Endodermal cell (in vitro differentiated cells): ENCODE results near the gene SGCG. TPM values are rescaled to one million over a fixed set of nuclear protein-coding genes. Genes with fewer than 3 reads are reported as not detected.

Experiments
- DNase-seq: peaks from one replicate; pipeline ENCODE4 v3.0.0-alpha.2; 2017
- H3K27ac ChIP-seq: 2 replicates; pipeline ENCODE4 v1.5.1; 2013; ENCODE audit warnings: mild to moderate bottlenecking, low read depth, low read length, moderate library complexity
- H3K27me3 ChIP-seq: 2 replicates; pipeline ENCODE4 v1.6.1; 2013; ENCODE audit warnings: mild to moderate bottlenecking, low read length, moderate library complexity; ENCODE audit not compliant: insufficient read depth, control insufficient read depth, poor library complexity, severe bottlenecking
- H3K36me3 ChIP-seq: 2 replicates; pipeline ENCODE4 v1.7.0; 2013; ENCODE audit warnings: mild to moderate bottlenecking, low read length, moderate library complexity; ENCODE audit not compliant: control insufficient read depth, insufficient read depth
- H3K4me1 ChIP-seq: one replicate; pipeline ENCODE4 v1.7.0; 2013; ENCODE audit warnings: low read length; ENCODE audit not compliant: control insufficient read depth, insufficient read depth
- H3K4me3 ChIP-seq: 2 replicates; pipeline ENCODE4 v1.5.1; 2013; ENCODE audit warnings: mild to moderate bottlenecking, low read length, moderate library complexity
- H3K9ac ChIP-seq: 2 replicates; pipeline ENCODE4 v1.6.1; 2013; ENCODE audit warnings: mild to moderate bottlenecking, low read length, moderate library complexity; ENCODE audit not compliant: poor library complexity, severe bottlenecking; ENCODE audit errors: extremely low read depth
- H3K9me3 ChIP-seq: 2 replicates; pipeline ENCODE4 v1.6.1; 2013; ENCODE audit warnings: mild to moderate bottlenecking, low read length, moderate library complexity; ENCODE audit not compliant: control insufficient read depth
- H3K27ac Mint-ChIP-seq: 2 replicates; pipeline ENCODE4 v1.8.0; 2020; ENCODE audit warnings: mixed read lengths
- H3K27me3 Mint-ChIP-seq: 2 replicates; pipeline ENCODE4 v1.8.0; 2021; ENCODE audit warnings: mild to moderate bottlenecking, mixed read lengths; ENCODE audit not compliant: insufficient read depth
- H3K36me3 Mint-ChIP-seq: 2 replicates; pipeline ENCODE4 v1.8.0; 2020; ENCODE audit warnings: low read depth, mixed read lengths
- H3K4me1 Mint-ChIP-seq: 2 replicates; pipeline ENCODE4 v1.8.0; 2020; ENCODE audit warnings: mixed read lengths
- H3K4me3 Mint-ChIP-seq: 2 replicates; pipeline ENCODE4 v1.8.0; 2020; ENCODE audit warnings: mild to moderate bottlenecking, moderate library complexity, mixed read lengths
- H3K9me3 Mint-ChIP-seq: 2 replicates; pipeline ENCODE4 v1.8.0; 2020; ENCODE audit warnings: mild to moderate bottlenecking, mixed read lengths
- WGBS, 2 experiments: methylation state at CpG; one replicate each; pipeline versions ENCODE4 v1.1.5 to v1.1.7; 2013; ENCODE audit warnings: missing lambda C conversion rate in 2 of 2, mixed read lengths in 1 of 2; ENCODE audit not compliant: insufficient coverage in 1 of 2, insufficient read length in 1 of 2; 5-methylcytosine and 5-hydroxymethylcytosine counted together
- total RNA-seq, 2 donors: library from RNA; stranded (reverse); fragmentation: NEBNext Ultra II Directional in 1 of 2; extraction: Animal tissue kit (Norgen Biotek cat#: 25700) in 1 of 2; gene quantifications; 2 replicates in 1 of 2; 3 replicates in 1 of 2; pipeline ENCODE4 v1.2.1, GENCODE V29; 2021
- TF ChIP-seq, protein P1 (sequence below): fragments of 200-600 bp; sonication (generic); conservative IDR thresholded peaks from 2 replicates; pipeline ENCODE4 v1.5.0; 2021; ENCODE audit warnings: antibody characterized with exemption, mild to moderate bottlenecking

SGCG gene
- total RNA-seq, 2 donors from 2014 or later: 0.15 to 0.27 TPM

GRCh38 chr13:23320926-23321534 lies 140.3 kb downstream of the SGCG start:
- Mint-ChIP-seq H3K27me3 (no peaks in the 10 kb centered on the region), H3K36me3 (no peaks in the 10 kb centered on the region), H3K27ac (no peak overlapping the region), H3K4me1 (peaks cover 2% of the 10 kb centered on the region), H3K4me3 (no peak overlapping the region), H3K9me3 (no peaks in the 10 kb centered on the region)
- 74 to 89% methylated on average over 3 to 4 of the region's 4 CpGs for WGBS, 2 experiments
- Histone ChIP-seq H3K27ac (no peak overlapping the region), H3K9me3 (no peaks in the 10 kb centered on the region), H3K4me3 (no peak overlapping the region), H3K36me3 (no peaks in the 10 kb centered on the region), H3K9ac (no peak overlapping the region), H3K27me3 (no peaks in the 10 kb centered on the region), H3K4me1 (no peaks in the 10 kb centered on the region)
- TF ChIP-seq, protein P1, sequence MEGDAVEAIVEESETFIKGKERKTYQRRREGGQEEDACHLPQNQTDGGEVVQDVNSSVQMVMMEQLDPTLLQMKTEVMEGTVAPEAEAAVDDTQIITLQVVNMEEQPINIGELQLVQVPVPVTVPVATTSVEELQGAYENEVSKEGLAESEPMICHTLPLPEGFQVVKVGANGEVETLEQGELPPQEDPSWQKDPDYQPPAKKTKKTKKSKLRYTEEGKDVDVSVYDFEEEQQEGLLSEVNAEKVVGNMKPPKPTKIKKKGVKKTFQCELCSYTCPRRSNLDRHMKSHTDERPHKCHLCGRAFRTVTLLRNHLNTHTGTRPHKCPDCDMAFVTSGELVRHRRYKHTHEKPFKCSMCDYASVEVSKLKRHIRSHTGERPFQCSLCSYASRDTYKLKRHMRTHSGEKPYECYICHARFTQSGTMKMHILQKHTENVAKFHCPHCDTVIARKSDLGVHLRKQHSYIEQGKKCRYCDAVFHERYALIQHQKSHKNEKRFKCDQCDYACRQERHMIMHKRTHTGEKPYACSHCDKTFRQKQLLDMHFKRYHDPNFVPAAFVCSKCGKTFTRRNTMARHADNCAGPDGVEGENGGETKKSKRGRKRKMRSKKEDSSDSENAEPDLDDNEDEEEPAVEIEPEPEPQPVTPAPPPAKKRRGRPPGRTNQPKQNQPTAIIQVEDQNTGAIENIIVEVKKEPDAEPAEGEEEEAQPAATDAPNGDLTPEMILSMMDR: no peak
- no peak for DNase-seq

- Mint-ChIP-seq H3K27me3 (no peaks in the 10 kb centered on the region), H3K4me3 (no peak overlapping the region), H3K9me3 (no peaks in the 10 kb centered on the region), H3K27ac (no peak overlapping the region), H3K4me1 (peaks cover 2% of the 10 kb centered on the region), H3K36me3 (no peaks in the 10 kb centered on the region)
- WGBS, 2 experiments: 89 to 91% methylated on average over 1 to 5 of the region's 6 CpGs
- no peak for DNase-seq
- Histone ChIP-seq H3K9ac (no peak overlapping the region), H3K27ac (no peak overlapping the region), H3K36me3 (no peaks in the 10 kb centered on the region), H3K9me3 (no peaks in the 10 kb centered on the region), H3K27me3 (no peaks in the 10 kb centered on the region), H3K4me3 (no peak overlapping the region), H3K4me1 (no peaks in the 10 kb centered on the region)
- TF ChIP-seq, protein P1: no peak
These were observed 140.9 kb downstream of the SGCG start for GRCh38 chr13:23321535-23322241.

DNA sequence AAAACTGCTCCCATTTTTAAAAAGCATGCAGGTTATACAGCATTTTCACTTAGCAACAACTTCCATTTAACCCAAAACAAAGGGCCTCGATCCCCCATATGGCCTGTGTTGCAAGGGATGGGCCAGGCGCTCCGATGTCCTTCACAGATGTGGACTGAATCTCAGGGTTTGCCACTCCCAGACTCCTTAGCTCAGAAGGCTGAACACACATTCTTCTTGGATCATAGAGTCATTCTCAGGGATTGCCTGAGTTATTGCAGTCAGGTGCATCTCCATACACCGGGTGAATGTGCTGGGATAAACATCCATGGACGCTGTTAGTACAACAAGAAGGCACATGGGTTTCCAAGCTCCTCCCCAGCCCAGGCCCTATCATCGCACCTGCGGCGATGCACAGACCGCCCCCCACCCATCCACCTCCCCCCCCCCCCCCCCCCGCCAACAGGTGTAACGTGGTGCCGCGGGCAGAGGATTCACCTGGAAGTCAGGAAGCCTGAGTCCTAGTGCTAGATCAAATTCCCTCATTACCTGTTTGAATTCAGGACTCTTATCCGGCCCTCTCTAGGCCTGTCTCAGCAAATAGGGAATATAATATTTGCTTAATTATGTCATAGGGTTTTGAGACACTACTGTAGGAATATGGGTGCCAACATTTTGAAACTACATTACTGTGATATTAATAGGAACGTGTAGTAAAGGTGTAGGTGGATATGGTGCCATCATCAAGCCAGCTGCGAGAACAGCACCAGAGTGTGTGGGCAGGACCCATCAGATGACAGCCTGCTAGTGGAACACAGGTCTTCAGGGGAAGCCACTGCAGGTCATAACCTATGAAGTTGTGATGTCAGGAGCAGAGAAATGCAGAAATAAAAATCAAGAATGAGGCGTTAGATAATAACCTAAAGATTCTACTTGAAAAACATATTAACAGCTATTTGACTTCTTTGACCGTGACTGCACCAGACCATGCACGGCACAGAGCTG lies 141.9 kb downstream of the SGCG start:
- H3K27ac Mint-ChIP-seq: no peak overlapping the region
- DNase-seq: no peak
- WGBS, 2 experiments: 90 to 99% methylated on average over 9 to 14 of the region's 19 CpGs

More for the DNA sequence above, 141.9 kb downstream of the SGCG start:
- no peak overlapping the region for H3K4me3 ChIP-seq
- Mint-ChIP-seq H3K27me3 (no peaks in the 10 kb centered on the region), H3K4me3 (no peak overlapping the region), H3K4me1 (peaks cover 2% of the 10 kb centered on the region), H3K9me3 (no peaks in the 10 kb centered on the region), H3K36me3 (no peaks in the 10 kb centered on the region)
- no peaks in the 10 kb centered on the region for H3K4me1 ChIP-seq
- H3K27ac ChIP-seq: no peak overlapping the region
- TF ChIP-seq, protein P1: no peak
- no peaks in the 10 kb centered on the region for H3K27me3 ChIP-seq
- H3K36me3 ChIP-seq: no peaks in the 10 kb centered on the region
- H3K9me3 ChIP-seq: no peaks in the 10 kb centered on the region
- no peak overlapping the region for H3K9ac ChIP-seq
